ENCODE data around the gene MRC2. TPM values are rescaled to one million over a fixed set of nuclear protein-coding genes. Genes with fewer than 3 reads are reported as not detected.
A peak's percentile ranks its signal among the peaks of the same experiment; 100 is the strongest.

Gene MRC2
- total RNA-seq, 2 experiments from 2014 or later = 8.1 to 9.0 TPM

GRCh38 chr17:62703261-62703775 is 75.8 kb downstream of the MRC2 start:
- no peaks in the 10 kb centered on the region for H3K36me3 Mint-ChIP-seq (ENCODE audit: low read depth)
- TF ChIP-seq CTCF (IDR thresholded peaks at IDR 0.05) = no peak
- peak; percentile 54 for DNase-seq
- ATAC-seq = peak; percentile 55
- POLR2A ChIA-PET = no interaction called here
- no peak overlapping the region for H3K27ac Mint-ChIP-seq
- CTCF ChIA-PET = interaction anchor here (0.6 to 1.0 kb wide), 4 partner anchors 18 to 703 kb away, joined by 3 to 9 read pairs (median 3); no protein-coding TSS in a partner anchor
- intact Hi-C loops (cut with micrococcal nuclease) = loop anchor here (1.0 kb wide), 1 partner anchor 265 kb away; no protein-coding TSS in a partner anchor
- peaks cover 17% of the 10 kb centered on the region for H3K4me1 Mint-ChIP-seq (ENCODE audit: low read depth)
- peak overlapping the region; percentile 40 for H3K4me3 Mint-ChIP-seq
- H3K9me3 Mint-ChIP-seq = peaks cover 2% of the 10 kb centered on the region
- H3K27me3 Mint-ChIP-seq = peaks cover 24% of the 10 kb centered on the region

- Mint-ChIP-seq H3K36me3 (ENCODE audit: low read depth) (no peaks in the 10 kb centered on the region), H3K4me3 (peak overlapping the region; percentile 40), H3K4me1 (ENCODE audit: low read depth) (peaks cover 17% of the 10 kb centered on the region), H3K9me3 (peaks cover 4% of the 10 kb centered on the region), H3K27me3 (peaks cover 24% of the 10 kb centered on the region), H3K27ac (no peak overlapping the region)
- intact Hi-C loops (cut with micrococcal nuclease) = loop anchor here (1.0 kb wide), 1 partner anchor 264 kb away; no protein-coding TSS in a partner anchor
- ATAC-seq (peak; percentile 86), DNase-seq (peak; percentile 64)
- TF ChIP-seq CTCF (IDR thresholded peaks at IDR 0.05) = peak; percentile 90
- POLR2A ChIA-PET = no interaction called here
- CTCF ChIA-PET = interaction anchor here (0.7 to 1.0 kb wide), 3 partner anchors 18 to 703 kb away, joined by 3 to 9 read pairs (median 5); no protein-coding TSS in a partner anchor
Measured at GRCh38 chr17:62703776-62704380, 76.4 kb downstream of the MRC2 start.

GRCh38 chr17:62704381-62704971 is 77.0 kb downstream of the MRC2 start:
- ATAC-seq (no peak), DNase-seq (no peak)
- no peak overlapping the region for H3K27ac Mint-ChIP-seq
- TF ChIP-seq CTCF (IDR thresholded peaks at IDR 0.05) = no peak
- H3K4me1 Mint-ChIP-seq (ENCODE audit: low read depth) = peaks cover 17% of the 10 kb centered on the region
- ChIA-PET POLR2A (no interaction called here), CTCF (interaction anchor here (0.7 to 1.4 kb wide), 2 partner anchors 20 to 264 kb away, joined by 4 to 5 read pairs; no protein-coding TSS in a partner anchor)
- intact Hi-C loops (cut with micrococcal nuclease) = no loop called here
- H3K9me3 Mint-ChIP-seq = peaks cover 4% of the 10 kb centered on the region
- no peaks in the 10 kb centered on the region for H3K36me3 Mint-ChIP-seq (ENCODE audit: low read depth)
- peaks cover 24% of the 10 kb centered on the region for H3K27me3 Mint-ChIP-seq
- peak overlapping the region; percentile 52 for H3K4me3 Mint-ChIP-seq

GRCh38 chr17:62705156-62705777 is 77.8 kb downstream of the MRC2 start:
- Mint-ChIP-seq H3K9me3 (peaks cover 4% of the 10 kb centered on the region), H3K4me1 (ENCODE audit: low read depth) (peaks cover 17% of the 10 kb centered on the region), H3K36me3 (ENCODE audit: low read depth) (no peaks in the 10 kb centered on the region), H3K4me3 (peak overlapping the region; percentile 53), H3K27me3 (peaks cover 20% of the 10 kb centered on the region), H3K27ac (no peak overlapping the region)
- ChIA-PET POLR2A (interaction anchor here (1.7 kb wide), 1 partner anchor 15 kb away, joined by 4 read pairs; no protein-coding TSS in a partner anchor), CTCF (interaction anchor here (1.4 kb wide), 1 partner anchor 264 kb away, joined by 4 read pairs; no protein-coding TSS in a partner anchor)
- no peak for TF ChIP-seq CTCF (IDR thresholded peaks at IDR 0.05)
- peak; percentile 11 for DNase-seq
- intact Hi-C loops (cut with micrococcal nuclease) = no loop called here
- no peak for ATAC-seq
